Activated T-helper 17 cell treated with anti-CD3 and anti-CD28 coated beads, Interleukin-2, amount 50 U/mL, for 72 hours (primary cell): ENCODE data around the gene F7. TPM values are rescaled to one million over a fixed set of nuclear protein-coding genes. Genes with fewer than 3 reads are reported as not detected.
"Not testable (repeated sequence)": the region's sequence is repeated elsewhere in the genome, so short reads cannot be mapped to it uniquely, and the experiment has no call there.

ENCODE experiments used
- ATAC-seq: fragments of 150-1000 bp; cut with Tn5 transposase; replicated peaks from 2 replicates; pipeline ENCODE4 v1.10.0; 2021; ENCODE audit warnings: mild to moderate bottlenecking, moderate library complexity
- H3K27ac Mint-ChIP-seq: one replicate; pipeline ENCODE4 v1.8.0; 2022; ENCODE audit warnings: mixed read lengths
- H3K27me3 Mint-ChIP-seq: one replicate; pipeline ENCODE4 v1.8.0; 2022; ENCODE audit warnings: mixed read lengths
- H3K36me3 Mint-ChIP-seq: one replicate; pipeline ENCODE4 v1.8.0; 2022; ENCODE audit warnings: low read depth, mild to moderate bottlenecking, mixed read lengths
- H3K4me1 Mint-ChIP-seq: one replicate; pipeline ENCODE4 v1.8.0; 2022; ENCODE audit warnings: mixed read lengths
- H3K4me3 Mint-ChIP-seq: one replicate; pipeline ENCODE4 v1.8.0; 2022; ENCODE audit warnings: mild to moderate bottlenecking, mixed read lengths
- H3K9me3 Mint-ChIP-seq: one replicate; pipeline ENCODE4 v1.8.0; 2022; ENCODE audit warnings: mixed read lengths
- total RNA-seq, 2 donors: library from RNA; stranded (reverse); gene quantifications; one replicate each; pipeline ENCODE4 v1.2.3, GENCODE V29; 2022

Gene F7
- total RNA-seq, 2 donors from 2014 or later: 0.40 TPM; not detected in 1

DNA sequence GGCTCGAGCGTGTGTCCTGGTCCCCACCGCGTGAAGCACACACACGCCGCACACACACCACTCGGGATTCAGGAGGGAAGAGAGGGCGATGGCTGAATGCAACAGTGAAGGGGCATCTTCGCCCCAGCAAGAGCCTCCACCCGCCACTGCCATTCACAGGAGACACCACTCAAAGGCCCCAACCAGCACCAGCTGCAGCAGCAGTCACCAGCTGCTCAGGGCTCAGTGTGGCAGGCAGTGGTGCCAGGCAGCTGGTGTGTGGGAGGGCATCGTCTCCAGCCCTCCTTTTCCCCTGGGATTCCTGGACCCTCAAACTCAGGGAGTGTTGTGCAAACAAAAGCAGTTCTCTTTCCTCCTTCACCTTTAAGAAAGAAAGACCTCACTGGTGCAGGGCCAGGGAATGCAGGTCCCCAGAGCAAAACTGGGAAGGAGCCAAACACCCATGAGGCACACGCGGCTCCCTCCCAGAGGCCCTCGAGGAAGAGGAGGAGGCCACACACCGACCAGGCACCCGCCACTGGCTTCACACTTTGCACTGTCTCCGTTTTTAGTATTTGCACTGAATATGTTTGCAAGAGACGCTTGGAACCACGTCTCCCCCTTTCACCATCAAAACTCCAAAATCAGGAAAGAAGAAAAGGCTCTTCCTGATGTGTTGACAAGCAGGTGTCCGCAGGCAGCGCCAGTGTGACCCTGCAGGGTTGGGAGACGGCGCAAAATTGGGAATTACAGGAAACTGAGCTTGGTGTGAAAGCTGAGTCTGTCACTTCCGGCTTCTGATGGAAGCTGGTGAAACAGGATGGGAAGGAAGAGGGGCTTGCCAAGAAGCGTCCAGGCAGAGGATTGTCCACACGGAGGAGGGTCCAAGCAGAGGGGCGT, 26.4 kb upstream of the F7 start:
- H3K27ac Mint-ChIP-seq: no peak overlapping the region

DNA sequence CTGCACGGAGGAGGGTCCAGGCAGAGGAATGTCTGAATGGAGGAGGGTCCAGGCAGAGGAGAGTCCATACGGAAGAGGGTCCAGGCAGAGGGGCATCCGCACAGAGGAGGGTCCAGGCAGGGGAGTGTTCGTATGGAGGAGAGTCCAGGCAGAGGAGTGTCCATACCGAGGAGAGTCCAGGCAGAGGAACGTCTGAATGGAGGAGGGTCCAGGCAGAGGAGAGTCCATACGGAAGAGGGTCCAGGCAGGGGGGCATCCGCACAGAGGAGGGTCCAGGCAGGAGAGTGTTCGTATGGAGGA, 25.9 kb upstream of the F7 start:
- H3K36me3 Mint-ChIP-seq, H3K27me3 Mint-ChIP-seq, H3K27ac Mint-ChIP-seq, H3K9me3 Mint-ChIP-seq, H3K4me3 Mint-ChIP-seq, H3K4me1 Mint-ChIP-seq, ATAC-seq: not testable (repeated sequence)

More for the DNA sequence above, 26.4 kb upstream of the F7 start:
- ATAC-seq: no peak
- Mint-ChIP-seq H3K9me3 (no peaks in the 10 kb centered on the region), H3K4me3 (no peak overlapping the region), H3K27me3 (no peaks in the 10 kb centered on the region), H3K4me1 (no peaks in the 10 kb centered on the region), H3K36me3 (no peaks in the 10 kb centered on the region)

DNA sequence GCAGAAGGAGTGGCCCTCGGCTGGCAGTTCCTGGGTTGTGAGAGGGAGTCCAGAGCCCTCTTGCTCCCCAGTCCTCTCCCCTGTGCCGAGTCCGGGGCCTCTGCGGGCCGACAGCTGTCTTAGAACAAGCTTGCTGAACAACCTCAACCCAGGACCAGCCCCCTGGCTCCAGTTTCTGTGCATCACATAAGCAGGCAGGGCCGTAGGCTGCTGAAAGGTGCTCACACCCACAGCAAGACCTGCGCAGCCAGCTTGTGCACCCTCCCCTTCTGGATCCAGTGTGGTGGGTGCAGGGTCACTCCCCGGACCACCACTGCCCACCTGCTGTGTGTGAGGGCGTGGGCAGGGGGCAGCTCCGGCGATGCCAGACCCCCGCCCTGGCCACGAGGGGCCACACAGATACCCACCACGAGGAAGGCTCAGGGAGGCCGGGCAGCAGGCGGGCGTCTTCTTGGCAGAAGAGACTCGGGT, 25.2 kb upstream of the F7 start:
- H3K36me3 Mint-ChIP-seq: no peaks in the 10 kb centered on the region
- no peaks in the 10 kb centered on the region for H3K9me3 Mint-ChIP-seq
- no peak overlapping the region for H3K27ac Mint-ChIP-seq
- no peaks in the 10 kb centered on the region for H3K4me1 Mint-ChIP-seq
- H3K27me3 Mint-ChIP-seq: no peaks in the 10 kb centered on the region
- no peak overlapping the region for H3K4me3 Mint-ChIP-seq
- ATAC-seq: no peak

DNA sequence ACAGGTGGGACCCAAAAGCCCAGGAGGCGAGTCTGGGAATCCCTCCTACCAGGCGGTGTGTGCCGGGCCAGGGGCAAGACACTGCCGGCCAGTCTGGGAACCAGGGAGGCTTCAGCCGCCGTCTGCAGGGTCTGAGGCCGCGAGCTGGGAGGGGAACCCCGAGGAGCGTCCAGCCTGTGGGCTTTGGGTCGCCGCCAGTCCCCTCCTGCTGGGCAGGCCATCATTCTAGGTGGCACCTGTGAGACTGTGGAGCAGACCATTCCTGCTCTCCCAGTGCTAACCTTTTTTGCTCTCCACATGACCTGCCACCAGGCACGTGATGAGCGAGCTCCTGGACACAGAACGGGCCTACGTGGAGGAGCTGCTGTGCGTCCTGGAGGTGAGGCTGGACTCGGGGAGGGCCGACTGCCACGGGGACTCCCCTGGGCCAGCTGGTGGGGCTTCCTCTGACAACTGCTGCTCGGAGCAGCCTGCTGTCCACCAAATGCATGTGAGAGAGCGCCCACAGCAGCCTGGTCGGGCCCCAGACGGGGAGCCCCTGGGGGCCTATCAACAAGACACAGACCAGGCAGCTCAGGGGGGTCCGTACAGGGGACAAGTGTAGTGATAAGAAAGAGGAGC, 24.6 kb upstream of the F7 start:
- Mint-ChIP-seq H3K4me3 (no peak overlapping the region), H3K36me3 (no peaks in the 10 kb centered on the region), H3K27ac (no peak overlapping the region), H3K9me3 (no peaks in the 10 kb centered on the region), H3K27me3 (no peaks in the 10 kb centered on the region), H3K4me1 (no peaks in the 10 kb centered on the region)
- ATAC-seq: no peak

DNA sequence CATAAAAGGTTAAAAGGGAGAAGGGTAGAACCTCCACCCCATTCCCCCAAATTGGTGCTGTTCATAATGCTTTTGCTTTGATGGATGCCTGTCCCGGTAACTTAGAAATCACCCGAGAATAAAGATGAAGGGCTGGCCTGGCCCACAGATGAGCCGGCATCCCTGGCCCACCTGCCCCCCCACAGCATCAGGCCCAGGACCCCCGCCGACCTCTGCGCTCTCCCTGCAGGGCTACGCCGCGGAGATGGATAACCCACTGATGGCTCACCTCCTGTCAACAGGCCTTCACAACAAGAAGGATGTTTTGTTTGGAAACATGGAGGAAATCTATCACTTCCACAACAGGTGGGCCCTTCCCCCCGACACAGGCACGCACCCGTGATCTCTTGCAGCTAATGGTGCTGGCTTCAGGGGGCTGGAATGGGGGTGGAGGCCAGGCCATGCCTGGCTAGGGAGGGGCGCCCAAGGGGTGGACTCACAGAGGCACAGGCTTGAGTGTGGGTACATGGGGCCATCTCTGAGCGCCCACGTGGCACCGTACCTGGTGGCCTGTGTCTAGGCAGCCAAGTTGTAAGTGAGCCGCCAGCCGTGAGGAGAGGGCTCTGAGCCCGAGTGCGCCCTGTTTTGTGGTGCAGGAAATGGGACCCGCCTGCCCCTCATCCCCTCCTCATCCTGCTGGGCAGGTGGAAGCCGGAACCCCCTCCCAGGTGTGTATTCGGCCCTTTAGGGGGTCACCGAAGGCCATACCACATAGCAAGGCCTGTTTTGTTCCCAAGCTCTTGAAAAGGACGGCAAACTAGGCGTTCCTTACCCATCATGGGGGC, 23.2 kb upstream of the F7 start:
- Mint-ChIP-seq H3K4me3 (no peak overlapping the region), H3K27ac (no peak overlapping the region), H3K4me1 (no peaks in the 10 kb centered on the region), H3K27me3 (no peaks in the 10 kb centered on the region), H3K9me3 (no peaks in the 10 kb centered on the region), H3K36me3 (no peaks in the 10 kb centered on the region)
- ATAC-seq: no peak

DNA sequence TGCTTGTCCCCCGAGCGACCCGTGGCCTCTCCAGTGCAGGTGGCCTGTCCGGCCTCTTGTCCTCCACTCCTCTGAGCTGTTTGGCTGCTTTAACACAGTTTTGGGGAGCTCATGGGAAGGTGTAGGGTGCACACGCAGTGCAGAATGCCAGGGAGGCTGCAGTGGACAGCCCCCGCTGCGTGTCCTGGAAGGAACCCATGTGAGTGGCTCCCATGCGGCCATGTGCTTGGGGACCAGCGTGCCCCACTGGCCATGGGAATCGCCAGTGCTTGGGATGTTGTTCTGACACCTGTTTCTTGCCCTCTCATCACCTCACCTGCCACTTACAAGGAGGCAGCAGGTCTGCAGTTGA, 22.6 kb upstream of the F7 start:
- no peaks in the 10 kb centered on the region for H3K27me3 Mint-ChIP-seq
- no peaks in the 10 kb centered on the region for H3K9me3 Mint-ChIP-seq
- no peaks in the 10 kb centered on the region for H3K4me1 Mint-ChIP-seq
- no peak for ATAC-seq
- no peak overlapping the region for H3K4me3 Mint-ChIP-seq
- no peaks in the 10 kb centered on the region for H3K36me3 Mint-ChIP-seq
- H3K27ac Mint-ChIP-seq: no peak overlapping the region

DNA sequence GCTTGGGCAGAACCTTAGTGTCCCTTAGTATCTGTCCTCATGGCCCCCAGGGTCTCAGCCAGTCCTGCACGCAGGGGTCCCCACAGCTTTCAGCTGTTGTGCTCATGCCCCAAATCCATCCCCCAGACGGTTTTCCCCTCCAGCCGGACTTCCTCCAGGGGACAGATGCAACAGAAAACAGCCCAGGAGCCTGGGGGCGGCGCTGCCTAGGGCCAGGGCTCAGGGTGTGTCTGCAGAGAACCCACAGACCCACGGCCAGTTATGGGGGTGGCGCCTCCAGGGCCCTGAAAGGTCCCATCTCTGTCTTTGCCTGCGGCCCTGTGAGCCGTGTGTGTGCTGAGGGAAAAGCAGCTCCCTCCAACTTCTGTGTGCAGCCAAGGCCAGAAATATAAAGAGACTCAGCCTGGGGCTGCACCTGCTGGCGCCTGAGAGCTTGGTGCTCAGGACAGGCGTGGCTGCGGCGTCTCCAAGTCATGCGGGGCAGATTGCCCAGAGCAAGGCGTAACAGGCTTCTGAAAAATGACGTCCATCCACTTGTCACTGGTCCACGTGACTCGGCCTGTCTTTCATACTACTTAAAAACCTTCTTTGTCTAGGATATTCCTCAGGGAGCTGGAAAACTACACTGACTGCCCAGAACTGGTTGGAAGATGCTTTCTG, 22.1 kb upstream of the F7 start:
- no peaks in the 10 kb centered on the region for H3K27me3 Mint-ChIP-seq
- no peaks in the 10 kb centered on the region for H3K4me1 Mint-ChIP-seq
- H3K4me3 Mint-ChIP-seq: no peak overlapping the region
- H3K36me3 Mint-ChIP-seq: no peaks in the 10 kb centered on the region
- H3K27ac Mint-ChIP-seq: no peak overlapping the region
- ATAC-seq: no peak
- H3K9me3 Mint-ChIP-seq: no peaks in the 10 kb centered on the region

DNA sequence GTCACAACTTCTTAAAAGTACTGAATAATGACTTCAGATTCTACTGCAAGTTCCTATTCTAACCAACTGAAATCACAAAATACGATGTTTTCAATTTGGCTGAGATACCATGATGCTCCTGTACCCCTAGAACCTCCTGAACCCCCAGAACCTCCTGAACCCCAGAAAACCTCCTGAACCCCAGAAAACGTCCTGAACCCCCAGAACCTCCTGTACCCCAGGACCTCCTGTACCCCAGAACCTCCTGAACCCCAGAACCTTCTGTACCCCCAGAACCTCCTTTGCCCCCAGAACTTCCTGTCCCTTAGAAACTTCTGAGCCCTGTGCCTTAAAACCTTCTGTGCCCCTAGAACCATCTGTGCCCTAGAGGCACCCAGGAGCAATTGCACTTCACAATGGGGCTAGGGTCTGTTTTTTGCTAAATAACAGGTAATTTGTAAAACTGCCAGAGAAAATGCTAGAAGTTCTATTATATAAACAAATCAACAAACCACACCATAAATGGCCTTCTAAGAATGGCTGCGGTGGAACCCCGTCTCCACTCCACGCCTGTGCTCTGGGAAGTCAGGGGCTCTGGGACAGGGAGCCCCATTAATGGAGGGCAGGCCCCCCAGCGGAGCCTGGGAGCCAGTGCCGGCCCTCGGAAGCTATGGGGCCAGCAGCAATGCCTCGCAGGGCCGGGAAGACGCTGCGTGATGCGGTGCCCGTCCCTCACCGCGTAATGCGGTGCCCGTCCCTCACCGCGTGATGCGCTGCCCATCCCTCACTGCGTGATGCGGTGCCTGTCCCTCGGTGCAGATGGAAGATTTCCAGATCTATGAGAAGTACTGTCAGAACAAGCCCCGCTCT, 21.3 kb upstream of the F7 start:
- no peak overlapping the region for H3K27ac Mint-ChIP-seq
- ATAC-seq: no peak
- no peak overlapping the region for H3K4me3 Mint-ChIP-seq
- H3K9me3 Mint-ChIP-seq: no peaks in the 10 kb centered on the region
- no peaks in the 10 kb centered on the region for H3K27me3 Mint-ChIP-seq
- no peaks in the 10 kb centered on the region for H3K36me3 Mint-ChIP-seq
- no peaks in the 10 kb centered on the region for H3K4me1 Mint-ChIP-seq

DNA sequence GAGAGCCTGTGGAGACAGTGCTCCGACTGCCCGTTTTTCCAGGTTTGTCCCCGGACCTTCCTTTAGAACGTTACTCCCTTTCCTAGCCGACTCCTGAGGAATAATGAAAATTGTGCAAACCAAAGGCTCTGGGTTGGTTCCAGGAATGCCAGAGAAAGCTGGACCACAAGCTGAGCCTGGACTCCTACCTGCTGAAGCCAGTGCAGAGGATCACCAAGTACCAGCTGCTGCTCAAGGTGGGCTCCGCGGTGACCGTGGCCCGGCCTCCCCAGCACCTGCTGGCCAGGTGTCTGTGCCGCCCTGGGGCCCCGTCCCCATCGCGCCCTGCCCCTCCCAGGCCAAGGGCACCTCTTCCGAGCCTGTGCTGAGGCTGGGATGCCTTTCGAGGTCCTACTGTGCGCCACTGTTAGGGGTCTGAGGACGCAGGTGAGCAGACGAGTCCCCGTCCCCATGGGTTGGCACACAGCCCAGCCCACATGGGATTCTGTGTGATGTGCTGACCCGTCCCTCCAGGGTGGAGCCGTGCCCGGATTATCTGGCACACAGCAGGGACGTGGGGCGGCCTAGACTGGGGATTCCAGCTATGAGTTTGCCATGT, 20.5 kb upstream of the F7 start:
- no peak for ATAC-seq
- Mint-ChIP-seq H3K36me3 (no peaks in the 10 kb centered on the region), H3K27ac (no peak overlapping the region), H3K4me1 (no peaks in the 10 kb centered on the region), H3K4me3 (no peak overlapping the region), H3K27me3 (no peaks in the 10 kb centered on the region), H3K9me3 (no peaks in the 10 kb centered on the region)

DNA sequence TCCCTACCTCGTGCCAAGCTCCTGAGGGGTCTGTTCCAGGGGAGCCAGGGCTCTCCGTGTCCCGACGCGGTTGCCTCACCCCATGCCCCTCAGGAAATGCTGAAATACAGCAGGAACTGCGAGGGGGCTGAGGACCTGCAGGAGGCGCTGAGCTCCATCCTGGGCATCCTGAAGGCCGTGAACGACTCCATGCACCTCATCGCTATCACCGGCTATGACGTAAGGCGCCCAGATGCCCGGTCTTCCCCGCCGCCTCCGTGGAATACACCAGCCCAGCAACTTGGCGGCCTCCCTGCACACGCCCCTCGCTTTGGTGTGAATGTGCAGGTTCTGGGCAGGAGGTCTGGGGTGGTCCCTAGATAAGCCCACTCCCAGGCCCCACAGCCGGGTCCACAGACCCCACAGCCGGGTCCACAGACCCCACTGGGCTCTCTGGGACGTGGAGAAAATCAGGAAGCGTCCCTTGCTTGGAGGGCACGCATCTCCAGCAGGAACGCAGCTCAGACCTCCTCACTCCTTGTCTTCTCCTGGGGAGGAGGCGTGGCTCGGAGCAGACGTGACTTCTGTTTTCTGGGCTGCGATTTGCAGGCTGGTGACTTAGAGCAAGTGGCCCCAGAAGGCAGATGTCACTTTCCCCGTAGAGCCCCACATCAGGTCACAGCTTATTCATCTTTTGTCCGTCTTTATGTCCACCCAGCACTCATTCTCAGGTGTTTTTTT, 19.4 kb upstream of the F7 start:
- no peaks in the 10 kb centered on the region for H3K36me3 Mint-ChIP-seq
- no peaks in the 10 kb centered on the region for H3K4me1 Mint-ChIP-seq
- no peak overlapping the region for H3K27ac Mint-ChIP-seq
- no peaks in the 10 kb centered on the region for H3K27me3 Mint-ChIP-seq
- no peak for ATAC-seq
- H3K4me3 Mint-ChIP-seq: no peak overlapping the region
- no peaks in the 10 kb centered on the region for H3K9me3 Mint-ChIP-seq

DNA sequence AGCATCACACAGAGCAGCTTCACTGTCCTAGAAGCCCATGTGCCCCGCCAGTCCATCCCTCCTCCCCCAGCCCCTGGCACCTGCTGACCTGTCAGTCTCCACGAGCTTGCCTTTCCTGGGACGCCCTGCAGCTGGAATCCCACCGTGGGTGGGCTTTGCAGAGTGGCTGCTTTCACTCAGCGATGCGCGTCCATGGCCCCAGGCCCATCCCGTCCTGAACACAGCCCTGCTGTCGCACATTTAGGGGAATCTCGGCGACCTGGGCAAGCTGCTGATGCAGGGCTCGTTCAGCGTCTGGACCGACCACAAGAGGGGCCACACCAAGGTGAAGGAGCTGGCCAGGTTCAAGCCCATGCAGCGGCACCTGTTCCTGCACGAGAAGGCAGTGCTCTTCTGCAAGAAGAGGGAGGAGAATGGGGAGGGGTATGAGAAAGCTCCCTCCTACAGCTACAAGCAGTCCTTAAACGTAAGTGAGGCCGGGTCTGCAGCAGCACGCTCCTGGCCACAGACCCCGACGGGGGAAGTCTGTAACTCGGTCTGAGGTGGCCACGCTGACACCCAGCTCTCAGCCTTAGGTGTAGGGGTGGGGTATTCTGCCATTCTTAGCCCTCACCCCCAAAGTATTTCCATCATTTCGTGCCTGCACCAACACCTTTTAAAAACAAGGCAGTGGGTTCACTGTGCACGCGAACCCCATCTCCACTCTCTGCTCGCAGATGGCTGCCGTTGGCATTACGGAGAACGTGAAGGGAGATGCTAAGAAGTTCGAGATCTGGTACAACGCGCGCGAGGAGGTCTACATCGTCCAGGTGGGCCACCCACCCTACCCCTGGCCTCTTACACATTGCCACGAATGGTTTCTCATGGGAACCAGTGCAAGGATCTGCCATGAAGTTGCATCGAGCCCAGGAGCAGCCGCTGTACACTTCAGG, 18.3 kb upstream of the F7 start:
- ATAC-seq: no peak
- Mint-ChIP-seq H3K4me1 (no peaks in the 10 kb centered on the region), H3K27ac (no peak overlapping the region), H3K36me3 (no peaks in the 10 kb centered on the region), H3K9me3 (no peaks in the 10 kb centered on the region), H3K27me3 (no peaks in the 10 kb centered on the region), H3K4me3 (no peak overlapping the region)

DNA sequence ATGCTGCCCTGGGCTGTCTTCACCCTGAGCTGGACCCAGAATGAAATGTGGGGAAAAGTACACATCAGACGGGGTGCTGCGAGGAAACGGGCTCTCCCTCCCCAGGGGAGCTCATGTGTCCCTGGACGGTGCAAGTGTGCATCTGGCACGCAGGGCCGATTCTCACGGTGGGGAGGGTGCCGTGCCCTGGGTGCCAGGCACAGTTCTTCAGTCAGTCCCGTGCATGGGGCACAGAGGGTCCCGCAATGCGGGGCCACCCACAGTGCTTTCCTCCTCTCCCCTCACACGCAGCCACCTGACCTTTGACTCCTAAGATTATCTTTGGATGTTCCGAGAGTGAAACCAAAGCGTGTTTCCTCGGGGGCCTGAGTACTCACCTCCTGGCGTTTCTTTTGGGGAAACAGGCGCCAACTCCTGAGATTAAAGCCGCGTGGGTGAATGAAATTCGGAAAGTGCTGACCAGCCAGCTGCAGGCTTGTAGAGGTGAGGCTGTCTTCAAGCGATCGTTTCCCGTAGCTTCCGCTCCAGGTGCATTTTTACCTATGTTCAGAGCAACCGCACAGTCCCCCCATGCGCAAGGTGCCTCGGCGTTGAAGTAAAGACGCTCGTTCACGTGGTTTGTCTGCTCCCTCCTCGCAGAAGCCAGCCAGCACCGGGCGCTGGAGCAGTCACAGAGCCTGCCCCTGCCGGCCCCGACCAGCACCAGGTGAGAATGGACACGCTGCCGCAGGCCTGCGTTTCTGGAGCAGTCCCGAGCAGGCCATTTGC, 17.5 kb upstream of the F7 start:
- no peaks in the 10 kb centered on the region for H3K9me3 Mint-ChIP-seq
- H3K27me3 Mint-ChIP-seq: no peaks in the 10 kb centered on the region

More for the DNA sequence above, 17.5 kb upstream of the F7 start:
- Mint-ChIP-seq H3K27ac (no peak overlapping the region), H3K4me1 (no peaks in the 10 kb centered on the region), H3K4me3 (no peak overlapping the region), H3K36me3 (no peaks in the 10 kb centered on the region)
- ATAC-seq: no peak
